Hepatic stellate cell (primary cell): ENCODE measurements around the gene NHERF1.

Source experiments
- DNase-seq: peaks from one replicate; pipeline ENCODE4 v3.0.0; 2011; ENCODE audit warnings: low spot score

NHERF1 gene

GRCh38 chr17:74732042-74732867, 16.2 kb upstream of the NHERF1 start:
- DNase-seq: no peak

- no peak for DNase-seq
These were observed 14.9 kb upstream of the NHERF1 start for GRCh38 chr17:74733365-74734122.

GRCh38 chr17:74734256-74734655, 14.2 kb upstream of the NHERF1 start:
- no peak for DNase-seq

- DNase-seq: no peak
These were observed 11.7 kb upstream of the NHERF1 start, which contains the start of gene RAB37 for GRCh38 chr17:74736513-74737298. Gene RAB37, plus strand, starts transcription at chr17:74737256. Its CDS starts 17 bp downstream, at chr17:74737273.

GRCh38 chr17:74737299-74738050, 11.0 kb upstream of the NHERF1 start:
- no peak for DNase-seq

- DNase-seq: no peak
These were observed 10.1 kb upstream of the NHERF1 start for GRCh38 chr17:74738051-74738996.

GRCh38 chr17:74739227-74739831, 9.1 kb upstream of the NHERF1 start:
- no peak for DNase-seq

- no peak for DNase-seq
These were observed 8.3 kb upstream of the NHERF1 start for GRCh38 chr17:74740173-74740572.

GRCh38 chr17:74740641-74741387, 7.6 kb upstream of the NHERF1 start:
- no peak for DNase-seq

GRCh38 chr17:74742153-74742515, 6.3 kb upstream of the NHERF1 start:
- DNase-seq: no peak

- DNase-seq: no peak
These were observed 5.4 kb upstream of the NHERF1 start for GRCh38 chr17:74742978-74743545.

- DNase-seq: no peak
These were observed 4.7 kb upstream of the NHERF1 start for GRCh38 chr17:74743755-74744154.

GRCh38 chr17:74744349-74744713, 4.1 kb upstream of the NHERF1 start:
- no peak for DNase-seq

GRCh38 chr17:74744714-74745547, 3.5 kb upstream of the NHERF1 start:
- peak; percentile 84 for DNase-seq

GRCh38 chr17:74745548-74746177, 2.8 kb upstream of the NHERF1 start:
- DNase-seq: no peak

GRCh38 chr17:74746376-74746775, 2.1 kb upstream of the NHERF1 start:
- no peak for DNase-seq

GRCh38 chr17:74746922-74747321, 1.5 kb upstream of the NHERF1 start:
- no peak for DNase-seq

- DNase-seq: no peak
These were observed 224 bp upstream of the NHERF1 start for GRCh38 chr17:74748279-74748528.
